Common myeloid progenitor, CD34-positive (primary cell): ENCODE measurements around the gene LCNL1.

Experiments used
- CTCF ChIA-PET: fragments of 350-600 bp; sonication (Branson Sonifier 250); formaldehyde crosslinking; loops from one replicate; lab custom pipeline; 2021; ENCODE audit warnings: antibody characterized with exemption; lab: Charles Lee
- POLR2A ChIA-PET: fragments of 350-600 bp; sonication (Branson Sonifier 250); formaldehyde crosslinking; loops from one replicate; lab custom pipeline; 2021; ENCODE audit warnings: antibody characterized with exemption; lab: Charles Lee
- DNase-seq, 3 donors: peaks; one replicate each; pipeline versions ENCODE4 v3.0.0 to v3.0.0-alpha.2; 2013
- H3K27ac ChIP-seq, 2 experiments: 1 replicate in 1 of 2; 2 replicates in 1 of 2; pipeline ENCODE4 v1.7.0; 2013; ENCODE audit warnings: inconsistent platforms in 2 of 2, low read length in 2 of 2, mild to moderate bottlenecking in 2 of 2, low read depth in 1 of 2, moderate library complexity in 1 of 2; ENCODE audit not compliant: severe bottlenecking in 2 of 2, insufficient read depth in 1 of 2, poor library complexity in 1 of 2
- H3K27me3 ChIP-seq, 5 experiments: replicated peaks in 2 of 5; 1 replicate in 3 of 5; 2 replicates in 2 of 5; pipeline versions ENCODE4 v1.6.1 to v1.7.0; 2013; ENCODE audit warnings: low read length in 4 of 5, mild to moderate bottlenecking in 2 of 5, moderate library complexity in 2 of 5, inconsistent platforms in 1 of 5; ENCODE audit not compliant: insufficient read depth in 5 of 5, control insufficient read depth in 4 of 5
- H3K36me3 ChIP-seq, 4 experiments: 1 replicate in 2 of 4; 2 replicates in 2 of 4; pipeline versions ENCODE4 v1.6.1 to v1.7.0; 2013; ENCODE audit warnings: low read length in 3 of 4, control low read depth in 1 of 4, mild to moderate bottlenecking in 1 of 4; ENCODE audit not compliant: control insufficient read depth in 4 of 4, insufficient read depth in 4 of 4
- H3K4me1 ChIP-seq, 4 experiments: 1 replicate in 3 of 4; 2 replicates in 1 of 4; pipeline versions ENCODE4 v1.6.1 to v1.7.1; 2013; ENCODE audit warnings: low read length in 3 of 4, mild to moderate bottlenecking in 3 of 4, control low read depth in 1 of 4, inconsistent platforms in 1 of 4, moderate library complexity in 1 of 4; ENCODE audit not compliant: control insufficient read depth in 4 of 4, insufficient read depth in 4 of 4; ENCODE audit errors: control extremely low read depth in 1 of 4
- H3K4me3 ChIP-seq, 7 experiments: 1 replicate in 4 of 7; 2 replicates in 3 of 7; pipeline versions ENCODE4 v1.5.1 to v1.7.0; 2013; ENCODE audit warnings: mild to moderate bottlenecking in 7 of 7, low read length in 6 of 7, moderate library complexity in 6 of 7, inconsistent platforms in 2 of 7, low read depth in 2 of 7, control low read depth in 1 of 7; ENCODE audit not compliant: insufficient read depth in 4 of 7, control insufficient read depth in 1 of 7; ENCODE audit errors: extremely low read depth in 1 of 7
- H3K9me3 ChIP-seq, 5 experiments: 1 replicate in 4 of 5; 2 replicates in 1 of 5; pipeline versions ENCODE4 v1.6.1 to v1.7.1; 2013; ENCODE audit warnings: low read length in 4 of 5, mild to moderate bottlenecking in 2 of 5, inconsistent platforms in 1 of 5, low read depth in 1 of 5, moderate library complexity in 1 of 5; ENCODE audit not compliant: control insufficient read depth in 4 of 5, insufficient read depth in 2 of 5; ENCODE audit errors: control extremely low read depth in 1 of 5
- WGBS: methylation state at CpG from one replicate; pipeline ENCODE4 v1.1.5; 2013; ENCODE audit not compliant: insufficient coverage; 5-methylcytosine and 5-hydroxymethylcytosine counted together

The LCNL1 gene

GRCh38 chr9:136996361-136997292, 13.8 kb downstream of the LCNL1 start, which contains the start of gene CLIC3:
Gene CLIC3, minus strand, starts transcription at chr9:136996568. Its CDS starts 25 bp downstream, at chr9:136996543.
- CTCF ChIA-PET, result interaction anchor here (0.6 to 4.5 kb wide), 13 partner anchors 10 to 221 kb away, joined by 3 to 18 read pairs (median 3); partner anchors contain the start of gene ABCA2
- WGBS, result 3% methylated on average over 19 of the region's 35 CpGs
- POLR2A ChIA-PET, result interaction anchor here (1.1 kb wide), 1 partner anchor 10 kb away, joined by 3 read pairs; no protein-coding TSS in a partner anchor
- no peak within 1 kb of the TSS for H3K27ac ChIP-seq
- peaks cover 0 to 15% (median 4%) of the 10 kb centered on the region in 4 experiments for H3K36me3 ChIP-seq
- DNase-seq, result peak in 2 of 3 donors; percentile 64 to 75
- no peaks in the 10 kb centered on the region for H3K9me3 ChIP-seq
- peaks cover 0 to 63% (median 60%) of the 10 kb centered on the region in 4 experiments for H3K4me1 ChIP-seq
- peak within 1 kb of the TSS in 5 of 7 experiments; percentile 15 to 63 (median 28) for H3K4me3 ChIP-seq
- H3K27me3 ChIP-seq, result peaks cover 0 to 34% (median 0%) of the 10 kb centered on the region in 5 experiments

GRCh38 chr9:136997371-136997770, 14.6 kb downstream of the LCNL1 start:
- Histone ChIP-seq H3K4me1 (peaks cover 0 to 62% (median 59%) of the 10 kb centered on the region in 4 experiments), H3K9me3 (no peaks in the 10 kb centered on the region), H3K27me3 (peaks cover 0 to 34% (median 0%) of the 10 kb centered on the region in 5 experiments), H3K36me3 (peaks cover 0 to 15% (median 4%) of the 10 kb centered on the region in 4 experiments), H3K27ac (no peak overlapping the region), H3K4me3 (peak overlapping the region in 1 of 7 experiments; percentile 1)
- DNase-seq, result no peak
- CTCF ChIA-PET, result interaction anchor here (0.7 to 4.5 kb wide), 5 partner anchors 8 to 50 kb away, joined by 3 to 18 read pairs (median 3); no protein-coding TSS in a partner anchor
- 81% methylated on average over 10 of the region's 10 CpGs for WGBS
- POLR2A ChIA-PET, result no interaction called here

- WGBS, result 15% methylated on average over 16 of the region's 18 CpGs
- POLR2A ChIA-PET, result no interaction called here
- H3K36me3 ChIP-seq, result peaks cover 0 to 15% (median 4%) of the 10 kb centered on the region in 4 experiments
- H3K27me3 ChIP-seq, result peaks cover 0 to 34% (median 0%) of the 10 kb centered on the region in 5 experiments
- peak in 2 of 3 donors; percentile 37 to 38 for DNase-seq
- peaks cover 0 to 58% (median 54%) of the 10 kb centered on the region in 4 experiments for H3K4me1 ChIP-seq
- H3K4me3 ChIP-seq, result peak overlapping the region in 2 of 7 experiments; percentile 1 to 26
- H3K27ac ChIP-seq, result no peak overlapping the region
- H3K9me3 ChIP-seq, result no peaks in the 10 kb centered on the region
- CTCF ChIA-PET, result interaction anchor here (0.7 to 4.5 kb wide), 5 partner anchors 9 to 51 kb away, joined by 3 to 18 read pairs (median 3); no protein-coding TSS in a partner anchor
These were observed 15.0 kb downstream of the LCNL1 start for GRCh38 chr9:136997830-136998234.

- H3K4me3 ChIP-seq, result no peak overlapping the region
- 67% methylated on average over 7 of the region's 10 CpGs for WGBS
- H3K4me1 ChIP-seq, result peaks cover 0 to 46% (median 40%) of the 10 kb centered on the region in 4 experiments
- ChIA-PET CTCF (interaction anchor here (0.6 to 2.5 kb wide), 4 partner anchors 29 to 224 kb away, joined by 3 to 11 read pairs (median 5); no protein-coding TSS in a partner anchor), POLR2A (no interaction called here)
- DNase-seq, result peak in 2 of 3 donors; percentile 70 to 72
- no peak overlapping the region for H3K27ac ChIP-seq
- peaks cover 0 to 17% (median 0%) of the 10 kb centered on the region in 5 experiments for H3K27me3 ChIP-seq
- H3K36me3 ChIP-seq, result no peaks in the 10 kb centered on the region
- H3K9me3 ChIP-seq, result no peaks in the 10 kb centered on the region
These were observed 17.6 kb downstream of the LCNL1 start for GRCh38 chr9:137000177-137000930.

- WGBS, result 93% methylated on average over 12 of the region's 20 CpGs
- H3K4me1 ChIP-seq, result peaks cover 0 to 44% (median 39%) of the 10 kb centered on the region in 4 experiments
- H3K36me3 ChIP-seq, result no peaks in the 10 kb centered on the region
- ChIA-PET POLR2A (no interaction called here), CTCF (interaction anchor here (0.9 to 2.5 kb wide), 6 partner anchors 8 to 54 kb away, joined by 3 to 11 read pairs (median 4); no protein-coding TSS in a partner anchor)
- no peak overlapping the region for H3K4me3 ChIP-seq
- peaks cover 0 to 8% (median 0%) of the 10 kb centered on the region in 5 experiments for H3K27me3 ChIP-seq
- no peak for DNase-seq
- H3K27ac ChIP-seq, result no peak overlapping the region
- H3K9me3 ChIP-seq, result no peaks in the 10 kb centered on the region
These were observed 19.3 kb downstream of the LCNL1 start for GRCh38 chr9:137001857-137002645.

GRCh38 chr9:137002646-137003041, 19.9 kb downstream of the LCNL1 start:
- no peaks in the 10 kb centered on the region for H3K9me3 ChIP-seq
- DNase-seq, result no peak
- WGBS, result 94% methylated on average over 10 of the region's 10 CpGs
- ChIA-PET CTCF (interaction anchor here (0.9 to 1.8 kb wide), 7 partner anchors 9 to 52 kb away, joined by 3 to 7 read pairs (median 4); no protein-coding TSS in a partner anchor), POLR2A (no interaction called here)
- H3K27ac ChIP-seq, result no peak overlapping the region
- no peak overlapping the region for H3K4me3 ChIP-seq
- peaks cover 0 to 2% (median 0%) of the 10 kb centered on the region in 5 experiments for H3K27me3 ChIP-seq
- peaks cover 0 to 38% (median 33%) of the 10 kb centered on the region in 4 experiments for H3K4me1 ChIP-seq
- peaks cover 0 to 4% (median 2%) of the 10 kb centered on the region in 4 experiments for H3K36me3 ChIP-seq
